COLO668 (cell line): ENCODE results near the gene ARHGEF5.
"Not testable (repeated sequence)": the region's sequence is repeated elsewhere in the genome, so short reads cannot be mapped to it uniquely, and the experiment has no call there.

ENCODE experiments used
- DNase-seq: peaks from one replicate; lab custom pipeline; 2025; ENCODE audit not compliant: unreplicated experiment; lab: John Stamatoyannopoulos, UW

The ARHGEF5 gene

DNA sequence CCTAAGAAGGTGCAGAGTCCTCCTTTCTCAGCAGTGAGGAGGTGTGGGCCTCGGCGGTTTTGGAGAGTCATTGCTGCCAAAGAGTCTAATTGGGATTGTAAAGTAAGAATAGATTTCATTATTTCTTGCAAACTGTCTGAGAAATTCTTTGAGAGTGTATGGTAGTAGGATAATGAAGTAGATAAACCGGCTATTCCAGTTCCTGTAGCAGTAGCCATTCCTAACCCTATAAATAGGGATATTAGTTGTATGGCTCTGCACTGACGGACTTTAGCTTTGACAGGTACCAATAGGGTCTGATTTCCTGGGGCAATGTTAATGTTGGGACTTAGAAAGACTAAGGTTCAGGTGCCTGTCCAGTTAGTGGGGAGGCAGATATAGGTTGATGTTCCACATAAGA is 63.7 kb downstream of the ARHGEF5 start:
- DNase-seq = not testable (repeated sequence)

GRCh38 chr7:144427539-144427938 is 72.3 kb downstream of the ARHGEF5 start:
- not testable (repeated sequence) for DNase-seq

GRCh38 chr7:144428431-144428830 is 73.2 kb downstream of the ARHGEF5 start:
- no peak for DNase-seq
